H1 (cell line): ENCODE results near the gene PLCXD1. TPM values are rescaled to one million over a fixed set of nuclear protein-coding genes. Genes with fewer than 3 reads are reported as not detected.

ENCODE experiments used
- CTCF ChIA-PET: fragments of 300-600 bp; sonication (Branson Sonifier 250); formaldehyde crosslinking; loops from one replicate; lab custom pipeline; 2021; ENCODE audit not compliant: partially characterized antibody; lab: Charles Lee
- POLR2A ChIA-PET: fragments of 300-600 bp; sonication (Branson Sonifier 250); formaldehyde crosslinking; loops from one replicate; lab custom pipeline; 2021; ENCODE audit warnings: inconsistent platforms; ENCODE audit not compliant: partially characterized antibody; lab: Charles Lee
- DNase-seq, 2 experiments: peaks; one replicate each; pipeline versions ENCODE4 v3.0.0 to v3.0.0-alpha.2; 2010 to 2022; ENCODE audit warnings: low spot score in 2 of 2, low read depth in 1 of 2, mixed read lengths in 1 of 2
- FAIRE-seq: peaks from 2 replicates; lab custom pipeline; 2011; peaks lifted over from hg19 to GRCh38; lab: Jason Lieb, UNC
- H2AFZ ChIP-seq: 2 replicates; pipeline ENCODE4 v1.8.1; 2012; ENCODE audit warnings: low read length, inconsistent platforms
- H2AK5ac ChIP-seq: 2 replicates; pipeline ENCODE4 v1.6.1; 2013; ENCODE audit warnings: low read depth, low read length
- H2BK120ac ChIP-seq: replicated peaks from 2 replicates; pipeline ENCODE3; 2013; ENCODE audit warnings: low read depth, low read length, inconsistent platforms
- H2BK12ac ChIP-seq: 2 replicates; pipeline ENCODE4 v1.6.1; 2013; ENCODE audit warnings: low read depth, low read length
- H2BK15ac ChIP-seq: 2 replicates; pipeline ENCODE4 v1.6.1; 2013; ENCODE audit warnings: low read length
- H2BK20ac ChIP-seq: 2 replicates; pipeline ENCODE4 v1.6.1; 2013; ENCODE audit warnings: low read length
- H2BK5ac ChIP-seq: 2 replicates; pipeline ENCODE4 v1.6.1; 2013; ENCODE audit warnings: low read depth, low read length
- H3K14ac ChIP-seq: 2 replicates; pipeline ENCODE4 v1.6.1; 2013; ENCODE audit warnings: inconsistent platforms; ENCODE audit not compliant: insufficient read length
- H3K18ac ChIP-seq: 2 replicates; pipeline ENCODE4 v1.6.1; 2013; ENCODE audit warnings: low read length; ENCODE audit errors: extremely low read depth
- H3K23ac ChIP-seq: 2 replicates; pipeline ENCODE4 v1.6.1; 2013; ENCODE audit warnings: inconsistent platforms; ENCODE audit not compliant: insufficient read length
- H3K23me2 ChIP-seq: 2 replicates; pipeline ENCODE4 v1.6.1; 2013; ENCODE audit warnings: low read depth, low read length
- H3K27ac ChIP-seq: 2 replicates; pipeline ENCODE4 v1.6.1; 2011; ENCODE audit warnings: low read depth, low read length, inconsistent platforms
- H3K27me3 ChIP-seq, 4 experiments: replicated peaks in 1 of 4; 1 replicate in 1 of 4; 2 replicates in 3 of 4; pipeline versions ENCODE4 v1.6.1 to v1.8.1; 2011 to 2013; ENCODE audit warnings: low read length in 3 of 4, mild to moderate bottlenecking in 3 of 4, inconsistent platforms in 2 of 4, mixed read lengths in 2 of 4, moderate library complexity in 1 of 4; ENCODE audit not compliant: control insufficient read depth in 3 of 4, insufficient read depth in 3 of 4; ENCODE audit errors: extremely low read depth in 1 of 4
- H3K36me3 ChIP-seq, 4 experiments: 2 replicates each; pipeline versions ENCODE4 v1.6.1 to v1.8.1; 2011 to 2013; ENCODE audit warnings: mild to moderate bottlenecking in 4 of 4, low read length in 3 of 4, moderate library complexity in 2 of 4, control low read depth in 1 of 4, inconsistent platforms in 1 of 4; ENCODE audit not compliant: insufficient read depth in 4 of 4, control insufficient read depth in 2 of 4
- H3K4ac ChIP-seq: replicated peaks from 2 replicates; pipeline ENCODE3; 2013; ENCODE audit warnings: low read length, low read depth, mixed read lengths, inconsistent platforms; ENCODE audit not compliant: insufficient read length
- H3K4me1 ChIP-seq, 4 experiments: replicated peaks in 1 of 4; 1 replicate in 1 of 4; 2 replicates in 3 of 4; pipeline versions ENCODE4 v1.6.1 to v1.8.1; 2011 to 2013; ENCODE audit warnings: low read length in 3 of 4, inconsistent platforms in 2 of 4, mixed read lengths in 1 of 4; ENCODE audit not compliant: insufficient read depth in 4 of 4, control insufficient read depth in 3 of 4
- H3K4me2 ChIP-seq, 2 experiments: 2 replicates each; pipeline versions ENCODE4 v1.6.1 to v1.8.1; 2011 to 2013; ENCODE audit warnings: low read depth in 2 of 2, low read length in 2 of 2, control low read depth in 1 of 2, inconsistent platforms in 1 of 2, mild to moderate bottlenecking in 1 of 2; ENCODE audit not compliant: insufficient read depth in 1 of 2
- H3K4me3 ChIP-seq, 4 experiments: fragments of 200-600, 300-600 bp in 1 of 4; sonication (generic), shearing (Covaris generic), sonication (Bioruptor Twin) in 1 of 4; 2 replicates each; pipeline versions ENCODE4 v1.5.1 to v1.8.1; 2011 to 2016; ENCODE audit warnings: low read length in 4 of 4, low read depth in 3 of 4, control low read depth in 2 of 4, inconsistent platforms in 2 of 4, mild to moderate bottlenecking in 2 of 4, mixed read lengths in 1 of 4, moderate library complexity in 1 of 4; ENCODE audit not compliant: insufficient read depth in 2 of 4; ENCODE audit errors: extremely low read depth in 1 of 4
- H3K56ac ChIP-seq: replicated peaks from 2 replicates; pipeline ENCODE3; 2013; ENCODE audit warnings: low read depth, mild to moderate bottlenecking, mixed read lengths, low read length, inconsistent platforms; ENCODE audit not compliant: insufficient read length
- H3K79me1 ChIP-seq: 2 replicates; pipeline ENCODE4 v1.6.1; 2013; ENCODE audit warnings: low read depth, low read length, control low read depth
- H3K79me2 ChIP-seq, 2 experiments: 2 replicates each; pipeline versions ENCODE4 v1.6.1 to v1.8.1; 2012 to 2013; ENCODE audit warnings: low read length in 2 of 2, mild to moderate bottlenecking in 2 of 2, inconsistent platforms in 1 of 2; ENCODE audit not compliant: insufficient read depth in 2 of 2, control insufficient read depth in 1 of 2
- H3K9ac ChIP-seq, 4 experiments: replicated peaks in 1 of 4; 1 replicate in 1 of 4; 2 replicates in 3 of 4; pipeline versions ENCODE4 v1.6.1 to v1.8.1; 2011 to 2013; ENCODE audit warnings: low read depth in 3 of 4, low read length in 3 of 4, control low read depth in 2 of 4, mild to moderate bottlenecking in 2 of 4, moderate library complexity in 2 of 4, inconsistent platforms in 1 of 4; ENCODE audit errors: extremely low read depth in 1 of 4
- H3K9me3 ChIP-seq, 2 experiments: 2 replicates each; pipeline versions ENCODE4 v1.6.1 to v1.8.1; 2012 to 2013; ENCODE audit warnings: mild to moderate bottlenecking in 2 of 2, moderate library complexity in 2 of 2, control low read depth in 1 of 2, inconsistent platforms in 1 of 2, low read depth in 1 of 2, low read length in 1 of 2, mixed read lengths in 1 of 2; ENCODE audit not compliant: insufficient read depth in 2 of 2
- H4K20me1 ChIP-seq, 2 experiments: replicated peaks in 1 of 2; 2 replicates each; pipeline versions ENCODE3 to v1.8.1; 2011 to 2013; ENCODE audit warnings: inconsistent platforms in 2 of 2, low read length in 2 of 2, mild to moderate bottlenecking in 1 of 2; ENCODE audit not compliant: insufficient read depth in 2 of 2, control insufficient read depth in 1 of 2
- H4K5ac ChIP-seq: 2 replicates; pipeline ENCODE4 v1.6.1; 2013; ENCODE audit warnings: low read length, low read depth, mixed read lengths, inconsistent platforms; ENCODE audit not compliant: insufficient read length
- H4K8ac ChIP-seq: 2 replicates; pipeline ENCODE4 v1.8.0; 2013; ENCODE audit warnings: mild to moderate bottlenecking, moderate library complexity, low read length, inconsistent platforms; ENCODE audit not compliant: insufficient read depth; ENCODE audit errors: extremely low read depth
- H4K91ac ChIP-seq: replicated peaks from 2 replicates; pipeline ENCODE3; 2013; ENCODE audit warnings: low read length, mixed read lengths, inconsistent platforms; ENCODE audit not compliant: insufficient read length
- GABPA ChIP-seq: IDR thresholded peaks from 2 replicates; pipeline ENCODE4 v1.6.1; 2011; ENCODE audit warnings: mild to moderate bottlenecking, low read length, moderate library complexity, borderline replicate concordance; ENCODE audit not compliant: insufficient read depth
- KDM1A ChIP-seq: fragments of 200-600, 300-600 bp; sonication (generic); IDR thresholded peaks from 2 replicates; pipeline ENCODE4 v1.7.1; 2016; ENCODE audit warnings: mild to moderate bottlenecking, low read length, borderline replicate concordance
- SUZ12 ChIP-seq: fragments of 200-600 bp; sonication (generic); IDR thresholded peaks from 2 replicates; pipeline ENCODE4 v1.6.1; 2012; ENCODE audit warnings: mild to moderate bottlenecking, inconsistent platforms, low read length, moderate library complexity, mixed read lengths
- TBP ChIP-seq: IDR thresholded peaks from 2 replicates; pipeline ENCODE4 v1.6.1; 2011; ENCODE audit warnings: low read depth, low read length, improper control_type of control experiment
- TCF12 ChIP-seq: IDR thresholded peaks from 2 replicates; pipeline ENCODE4 v1.6.1; 2011; ENCODE audit warnings: low read depth, mild to moderate bottlenecking, low read length
- WGBS, 2 experiments: shearing (Covaris generic) in 1 of 2; methylation state at CpG; one replicate each; pipeline versions ENCODE4 v1.1.6 to v1.1.7; 2013 to 2015; ENCODE audit warnings: low lambda C conversion rate in 2 of 2, mixed read lengths in 2 of 2, inconsistent platforms in 1 of 2, low coverage in 1 of 2, missing lambda C conversion rate in 1 of 2; ENCODE audit not compliant: insufficient replicate concordance in 2 of 2, insufficient coverage in 1 of 2, insufficient read length in 1 of 2; ENCODE audit errors: extremely low coverage in 1 of 2, missing lambda C conversion rate in 1 of 2; 5-methylcytosine and 5-hydroxymethylcytosine counted together
- polyA plus RNA-seq, 7 experiments: library from polyadenylated mRNA; depleted of rRNA in 3 of 7; stranded (reverse) in 5 of 7; unstranded in 2 of 7; fragments of >200 nt in 5 of 7; fragments of 200-250 nt in 2 of 7; gene quantifications; 1 replicate in 5 of 7; 2 replicates in 1 of 7; 4 replicates in 1 of 7; pipeline versions ENCODE4 v1.2.1 to v1.2.3, GENCODE V29; 2011 to 2013; ENCODE audit warnings: missing spikeins in 2 of 7, mixed read lengths in 2 of 7
- total RNA-seq: library from RNA; stranded (reverse); fragmentation: NEBNext Ultra II Directional; extraction: Animal tissue kit (Norgen Biotek cat#: 25700); gene quantifications from 2 replicates; pipeline ENCODE4 v1.2.1, GENCODE V29; 2021

Gene PLCXD1
- total and polyA plus RNA-seq, 2 of the 8 experiments (the other 6 are each of a cell fraction or from before 2014, with no cell fraction given): 93.6 to 124 TPM

GRCh38 chrX:352582-353314 is 71.6 kb downstream of the PLCXD1 start:
- H3K4me3 ChIP-seq: no peak overlapping the region
- no peak overlapping the region for H3K27ac ChIP-seq
- no peak overlapping the region for H2BK120ac ChIP-seq
- no peaks in the 10 kb centered on the region for H3K23me2 ChIP-seq
- H3K14ac ChIP-seq: no peak overlapping the region
- CTCF ChIA-PET: no interaction called here
- WGBS, 2 experiments: 95% methylated on average over 37 of the region's 39 CpGs; no CpG with 5 or more reads in 1 of the 2 experiments
- H3K79me1 ChIP-seq: peaks cover 15% of the 10 kb centered on the region
- peaks cover 0 to 73% of the 10 kb centered on the region in 2 experiments; a peak in 2 of 4 replicates for H3K79me2 ChIP-seq
- no peaks in the 10 kb centered on the region; a peak in 1 of 7 replicates for H3K4me1 ChIP-seq
- POLR2A ChIA-PET: no interaction called here
- H2AFZ ChIP-seq: no peak overlapping the region
- H2BK5ac ChIP-seq: 0 out of 2 replicates have a peak overlapping the region, but pooled peaks have one; percentile 21
- H3K18ac ChIP-seq: no peak overlapping the region
- no peak overlapping the region for H2BK12ac ChIP-seq
- H4K5ac ChIP-seq: no peak overlapping the region
- H4K91ac ChIP-seq: no peak overlapping the region
- FAIRE-seq (no peak), DNase-seq (peak in 1 of 2 experiments; percentile 41)
- no peak overlapping the region for H2BK20ac ChIP-seq
- no peak overlapping the region for H3K9ac ChIP-seq
- H3K56ac ChIP-seq: no peak overlapping the region
- TF ChIP-seq SUZ12: no peak
- TF ChIP-seq GABPA: no peak
- no peak for TF ChIP-seq TCF12
- no peak for TF ChIP-seq TBP
- no peak for TF ChIP-seq KDM1A
- H4K20me1 ChIP-seq: peaks cover 10 to 16% of the 10 kb centered on the region in 2 experiments
- no peaks in the 10 kb centered on the region for H3K9me3 ChIP-seq
- H3K4me2 ChIP-seq: no peak overlapping the region
- H2BK15ac ChIP-seq: no peak overlapping the region
- no peak overlapping the region for H3K4ac ChIP-seq
- H3K23ac ChIP-seq: no peak overlapping the region
- no peak overlapping the region for H4K8ac ChIP-seq
- H3K27me3 ChIP-seq: no peaks in the 10 kb centered on the region
- no peak overlapping the region for H2AK5ac ChIP-seq
- H3K36me3 ChIP-seq: peaks cover 0 to 11% (median 2%) of the 10 kb centered on the region in 4 experiments; a peak in 5 of 8 replicates
